Gastrocnemius medialis (tissue), 4 donors: ENCODE measurements around the gene KLF7.

Experiments
- CTCF ChIP-seq, 5 experiments: fragments of 450-650 bp in 3 of 5; fragments of 200-600 bp in 2 of 5; sonication (generic) in 2 of 5; IDR thresholded peaks in 4 of 5; conservative IDR thresholded peaks in 1 of 5; 1 replicate in 4 of 5; 2 replicates in 1 of 5; pipeline ENCODE4 v1.5.1; 2016 to 2019; ENCODE audit warnings: antibody characterized with exemption in 5 of 5, mild to moderate bottlenecking in 3 of 5, moderate library complexity in 3 of 5
- POLR2A ChIP-seq, 2 donors: fragments of 450-650 bp; IDR thresholded peaks; one replicate each; pipeline ENCODE4 v1.6.1; 2017; ENCODE audit warnings: antibody characterized with exemption in 2 of 2, mild to moderate bottlenecking in 2 of 2, moderate library complexity in 2 of 2

- no peak for TF ChIP-seq CTCF (IDR thresholded peaks at IDR 0.05 in 4 of 5, conservative IDR thresholded peaks at IDR 0.05 in 1 of 5)
- TF ChIP-seq POLR2A (IDR thresholded peaks at IDR 0.05): no peak
These were observed 31.8 kb downstream of the KLF7 start for GRCh38 chr2:207133820-207134519.
